Kidney (tissue), 22 donors: ENCODE data around the gene CHN2. TPM values are rescaled to one million over a fixed set of nuclear protein-coding genes. Genes with fewer than 3 reads are reported as not detected.

Source experiments
- DNase-seq, 5 donors: peaks; one replicate each; pipeline ENCODE4 v3.0.0-alpha.2; 2013 to 2020
- FAIRE-seq: peaks from 2 replicates; lab custom pipeline; 2012; peaks lifted over from hg19 to GRCh38; lab: Jason Lieb, UNC
- H3K27ac ChIP-seq, 2 donors: one replicate each; pipeline ENCODE4 v1.7.0; 2013; ENCODE audit warnings: low read depth in 2 of 2, low read length in 2 of 2, inconsistent platforms in 1 of 2
- H3K27me3 ChIP-seq: one replicate; pipeline ENCODE4 v1.7.1; 2013; ENCODE audit warnings: low read length, inconsistent platforms; ENCODE audit not compliant: control insufficient read depth, insufficient read depth
- H3K36me3 ChIP-seq, 3 donors: one replicate each; pipeline versions ENCODE4 v1.7.0 to v1.7.1; 2013; ENCODE audit warnings: low read length in 3 of 3, control low read depth in 1 of 3, inconsistent platforms in 1 of 3; ENCODE audit not compliant: insufficient read depth in 3 of 3, control insufficient read depth in 2 of 3
- H3K4me1 ChIP-seq, 3 donors: one replicate each; pipeline versions ENCODE4 v1.7.0 to v1.7.1; 2013; ENCODE audit warnings: low read length in 3 of 3, inconsistent platforms in 1 of 3, low read depth in 1 of 3; ENCODE audit not compliant: control insufficient read depth in 2 of 3, insufficient read depth in 2 of 3
- H3K4me3 ChIP-seq, 3 donors: one replicate each; pipeline versions ENCODE4 v1.7.0 to v1.8.1; 2013; ENCODE audit warnings: low read length in 3 of 3, control low read depth in 1 of 3, inconsistent platforms in 1 of 3
- H3K9ac ChIP-seq, 3 donors: one replicate each; pipeline versions ENCODE4 v1.7.0 to v1.7.1; 2013; ENCODE audit warnings: low read length in 3 of 3, control low read depth in 1 of 3, inconsistent platforms in 1 of 3
- H3K9me3 ChIP-seq, 3 donors: one replicate each; pipeline versions ENCODE4 v1.7.0 to v1.7.1; 2013; ENCODE audit warnings: low read length in 3 of 3, control low read depth in 1 of 3, inconsistent platforms in 1 of 3; ENCODE audit not compliant: control insufficient read depth in 2 of 3, insufficient read depth in 1 of 3
- intact Hi-C: fragments of 100-400 bp; cut with DNase I; formaldehyde crosslinking; loops from one replicate; pipeline ENCODE4 v1.11.1; 2022
- long read RNA-seq, 10 donors: library from polyadenylated mRNA in 1 of 10; unstranded in 1 of 10; transcript quantifications; one replicate each; pipeline ENCODE4 v2.0.0 and lab custom pipeline, GENCODE V29; 2021 to 2026
- polyA plus RNA-seq: library from polyadenylated mRNA; stranded (reverse); fragments of 350-450 nt; fragmentation: Illumina TruSeq; extraction: RNeasy Lipid Tissue Mini Kit (QIAGEN cat#74804); gene quantifications from one replicate; pipeline ENCODE4 v1.2.3, GENCODE V29; 2014; ENCODE audit warnings: low read depth, low replicate concordance; ENCODE audit not compliant: insufficient read depth
- total RNA-seq: library from RNA; stranded (reverse); fragmentation: NEBNext Ultra II Directional; extraction: Animal tissue kit (Norgen Biotek cat#: 25700); gene quantifications from one replicate; pipeline ENCODE4 v1.2.1, GENCODE V29; 2021
- TF ChIP-seq, protein P1 (sequence below): IDR thresholded peaks from 3 replicates; pipeline ENCODE4 v1.5.1; 2012; ENCODE audit warnings: mild to moderate bottlenecking, moderate library complexity, borderline replicate concordance; ENCODE audit not compliant: insufficient read depth; ENCODE audit errors: extremely low read depth
- donor health status: control.
- donor health status: control.
- donor health status: control.
- donor health status: control.
- donor health status: control.
- donor health status: DM: yes; HTN: yes; CAD: no.
- donor health status: Normal renal cell carcinoma (clear cell type).

CHN2 gene
- total RNA-seq (22.5 TPM), polyA plus RNA-seq (7.4 TPM)
- long read RNA-seq, donor 1, partial matches to known transcripts = 0 of 2 reads
- long read RNA-seq, donor 1, other reads (novel, unspliced or antisense) = 0 of 2 reads
- long read RNA-seq, donor 2, partial matches to known transcripts = 0 of 2 reads
- long read RNA-seq, donor 2, other reads (novel, unspliced or antisense) = 0 of 2 reads
- long read RNA-seq, donor 3, partial matches to known transcripts = 0 of 3 reads
- long read RNA-seq, donor 3, other reads (novel, unspliced or antisense) = 0 of 3 reads
- long read RNA-seq, donor 4, partial matches to known transcripts = 0 of 3 reads
- long read RNA-seq, donor 4, other reads (novel, unspliced or antisense) = 0 of 3 reads
- long read RNA-seq, donor 5 = 0 reads
- long read RNA-seq, donor 6 = 0 reads
- long read RNA-seq, donor 7, partial matches to known transcripts = 4 of 14 reads
- long read RNA-seq, donor 7, other reads (novel, unspliced or antisense) = 4 of 14 reads
- long read RNA-seq, donor 8, partial matches to known transcripts = 0 of 2 reads
- long read RNA-seq, donor 8, other reads (novel, unspliced or antisense) = 0 of 2 reads
- long read RNA-seq, donor 9 = 0 reads
- long read RNA-seq, donor 10, partial matches to known transcripts = 0 of 3 reads
- long read RNA-seq, donor 10, other reads (novel, unspliced or antisense) = 0 of 3 reads

DNA sequence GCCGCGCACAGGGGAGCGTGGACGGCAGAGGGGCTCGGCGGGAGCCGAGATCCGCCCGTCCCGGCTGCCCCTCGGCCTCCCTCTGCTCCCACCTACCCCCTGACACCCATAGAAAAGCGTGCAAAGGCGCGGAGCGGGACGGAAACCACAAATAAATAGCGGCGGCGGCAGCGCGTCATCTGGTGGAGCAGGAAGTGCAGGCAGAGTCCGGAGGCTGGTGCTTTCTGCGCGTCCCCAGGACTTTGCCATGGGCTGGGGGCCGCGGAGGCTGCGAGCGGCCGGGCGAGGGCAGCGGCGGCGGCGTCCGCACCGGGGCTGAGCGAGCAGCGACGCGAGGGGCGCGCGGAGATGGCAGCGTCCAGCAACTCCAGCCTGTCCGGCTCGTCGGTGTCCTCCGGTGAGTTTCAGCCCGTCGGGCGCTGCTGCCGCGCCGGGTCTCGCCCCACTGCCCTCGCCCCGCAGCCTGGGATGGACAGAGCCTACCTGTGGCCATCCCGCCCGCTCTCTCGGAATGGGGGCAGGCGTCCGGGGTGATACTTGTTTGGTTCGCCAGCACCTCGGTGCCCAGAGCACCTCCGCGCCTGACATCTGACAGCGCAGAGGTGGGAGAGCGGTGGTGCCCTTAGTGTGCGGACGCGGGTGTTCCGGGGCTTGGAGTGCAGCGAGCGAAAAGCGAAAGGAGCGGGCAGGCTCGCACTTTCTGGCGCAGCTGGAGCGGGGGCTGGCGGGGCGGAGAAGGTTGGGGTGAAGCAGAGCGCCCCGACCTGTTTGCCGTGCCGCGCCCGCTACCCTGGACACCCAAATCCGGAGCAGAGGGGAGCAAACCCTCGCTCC lies at the start of gene CHN2:
Gene CHN2, plus strand, starts transcription at position 182 of the 834 bp plus-strand sequence.
- H3K9ac ChIP-seq = peak within 1 kb of the TSS; percentile 2 to 67 (median 59)
- no peak for FAIRE-seq
- peak; percentile 72 to 90 (median 81) for DNase-seq
- no peaks in the 10 kb centered on the region for H3K36me3 ChIP-seq
- H3K4me3 ChIP-seq = peak within 1 kb of the TSS; percentile 48 to 78 (median 69)
- peaks cover 2% of the 10 kb centered on the region for H3K27me3 ChIP-seq
- TF ChIP-seq, protein P1, sequence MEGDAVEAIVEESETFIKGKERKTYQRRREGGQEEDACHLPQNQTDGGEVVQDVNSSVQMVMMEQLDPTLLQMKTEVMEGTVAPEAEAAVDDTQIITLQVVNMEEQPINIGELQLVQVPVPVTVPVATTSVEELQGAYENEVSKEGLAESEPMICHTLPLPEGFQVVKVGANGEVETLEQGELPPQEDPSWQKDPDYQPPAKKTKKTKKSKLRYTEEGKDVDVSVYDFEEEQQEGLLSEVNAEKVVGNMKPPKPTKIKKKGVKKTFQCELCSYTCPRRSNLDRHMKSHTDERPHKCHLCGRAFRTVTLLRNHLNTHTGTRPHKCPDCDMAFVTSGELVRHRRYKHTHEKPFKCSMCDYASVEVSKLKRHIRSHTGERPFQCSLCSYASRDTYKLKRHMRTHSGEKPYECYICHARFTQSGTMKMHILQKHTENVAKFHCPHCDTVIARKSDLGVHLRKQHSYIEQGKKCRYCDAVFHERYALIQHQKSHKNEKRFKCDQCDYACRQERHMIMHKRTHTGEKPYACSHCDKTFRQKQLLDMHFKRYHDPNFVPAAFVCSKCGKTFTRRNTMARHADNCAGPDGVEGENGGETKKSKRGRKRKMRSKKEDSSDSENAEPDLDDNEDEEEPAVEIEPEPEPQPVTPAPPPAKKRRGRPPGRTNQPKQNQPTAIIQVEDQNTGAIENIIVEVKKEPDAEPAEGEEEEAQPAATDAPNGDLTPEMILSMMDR = peak; percentile 34
- intact Hi-C loops = no loop called here
- H3K9me3 ChIP-seq = no peaks in the 10 kb centered on the region
- no peaks in the 10 kb centered on the region for H3K4me1 ChIP-seq
- peak within 1 kb of the TSS; percentile 62 to 68 for H3K27ac ChIP-seq

DNA sequence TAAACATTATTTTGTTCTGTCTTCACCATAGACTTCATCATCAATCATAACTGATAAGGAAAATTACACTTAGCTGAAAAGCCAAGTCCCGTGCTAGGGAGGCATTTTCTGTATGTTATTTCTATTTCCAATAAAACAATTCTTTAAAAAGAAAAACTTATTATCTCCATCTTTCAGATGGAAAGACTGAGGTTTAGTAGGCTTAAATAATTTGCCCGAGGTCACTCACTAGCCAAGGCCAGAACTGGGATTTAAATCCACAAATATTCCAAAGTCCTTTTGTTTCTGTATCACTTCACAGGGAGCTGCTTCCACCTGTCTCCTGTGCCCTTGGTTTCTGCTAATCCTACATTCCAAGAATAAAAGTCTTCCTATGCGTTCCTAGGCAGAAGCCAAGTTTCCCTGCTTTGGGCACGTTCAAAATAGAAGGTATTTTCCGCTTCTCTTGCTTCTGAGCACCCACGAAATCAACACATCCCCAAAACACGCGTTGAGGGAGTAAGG lies 49.0 kb upstream of the CHN2 start:
- Histone ChIP-seq H3K9me3 (no peaks in the 10 kb centered on the region), H3K4me3 (peak overlapping the region; percentile 64 to 76 (median 75)), H3K27me3 (no peaks in the 10 kb centered on the region), H3K27ac (peak overlapping the region; percentile 10 to 32), H3K4me1 (peaks cover 0 to 8% (median 1%) of the 10 kb centered on the region in 3 donors), H3K36me3 (no peaks in the 10 kb centered on the region), H3K9ac (peak overlapping the region in 2 of 3 donors; percentile 24 to 77)
- intact Hi-C loops = no loop called here
- DNase-seq (peak in 1 of 5 donors; percentile 12), FAIRE-seq (no peak)
- TF ChIP-seq, protein P1 = no peak

DNA sequence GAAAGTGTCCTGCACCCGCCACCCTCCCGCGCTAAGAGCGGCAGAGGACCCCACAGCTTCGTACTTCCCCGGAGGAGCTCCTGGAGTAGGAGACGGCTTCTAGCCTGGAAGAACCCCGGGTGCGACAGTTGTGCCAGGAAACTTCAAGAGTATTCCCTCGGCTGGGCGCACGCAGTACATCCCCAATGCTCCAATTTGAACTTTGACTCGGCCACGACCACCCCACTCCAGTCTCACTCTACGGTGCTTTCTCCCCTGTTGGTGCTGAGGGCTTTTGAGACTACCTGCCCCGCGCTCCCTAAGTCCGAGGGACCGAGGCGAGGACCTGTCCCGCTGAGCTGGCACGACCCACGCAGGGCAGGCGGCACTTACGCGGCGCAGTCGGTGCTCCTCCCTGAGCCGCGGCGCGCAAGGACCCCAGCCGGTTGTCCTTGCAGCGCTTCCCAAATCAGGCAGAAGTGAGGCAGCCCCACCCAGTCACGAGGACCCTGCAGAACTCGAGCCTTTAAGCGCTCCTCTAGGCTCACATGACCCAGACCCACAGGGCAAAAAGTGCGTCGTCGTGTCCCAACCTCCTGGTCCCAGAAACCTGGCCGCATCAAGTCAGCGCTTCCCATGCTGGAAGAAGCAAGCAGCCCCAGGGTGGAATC lies 48.4 kb upstream of the CHN2 start, which contains the start of gene CPVL:
Gene CPVL, minus strand, starts transcription at position 481 of the 650 bp plus-strand sequence. CDS start 25,476 bp downstream, outside the sequence.
- Histone ChIP-seq H3K4me3 (peak within 1 kb of the TSS; percentile 64 to 76 (median 75)), H3K9me3 (no peaks in the 10 kb centered on the region), H3K27ac (peak within 1 kb of the TSS; percentile 51 to 71), H3K36me3 (no peaks in the 10 kb centered on the region), H3K4me1 (peaks cover 0 to 3% (median 0%) of the 10 kb centered on the region in 3 donors), H3K9ac (peak within 1 kb of the TSS; percentile 24 to 77 (median 55)), H3K27me3 (no peaks in the 10 kb centered on the region)
- intact Hi-C loops = no loop called here
- FAIRE-seq (no peak), DNase-seq (peak; percentile 61 to 90 (median 64))
- TF ChIP-seq, protein P1 = no peak
